HL-60 (cell line): ENCODE results near the gene TTC17.

Experiments used
- CTCF ChIP-seq: IDR thresholded peaks from one replicate; pipeline ENCODE4 v1.5.1; 2011; ENCODE audit warnings: low read length, control low read depth, inconsistent platforms; ENCODE audit not compliant: insufficient read depth
- GABPA ChIP-seq: IDR thresholded peaks from 2 replicates; pipeline ENCODE4 v1.6.1; 2012; ENCODE audit warnings: low read depth
- POLR2AphosphoS5 ChIP-seq: IDR thresholded peaks from 2 replicates; pipeline ENCODE4 v1.6.1; 2012; ENCODE audit warnings: low read depth
- TF ChIP-seq, protein P1 (sequence below): IDR thresholded peaks from 2 replicates; pipeline ENCODE4 v1.6.1; 2012; ENCODE audit warnings: low read depth; ENCODE audit not compliant: insufficient replicate concordance

DNA sequence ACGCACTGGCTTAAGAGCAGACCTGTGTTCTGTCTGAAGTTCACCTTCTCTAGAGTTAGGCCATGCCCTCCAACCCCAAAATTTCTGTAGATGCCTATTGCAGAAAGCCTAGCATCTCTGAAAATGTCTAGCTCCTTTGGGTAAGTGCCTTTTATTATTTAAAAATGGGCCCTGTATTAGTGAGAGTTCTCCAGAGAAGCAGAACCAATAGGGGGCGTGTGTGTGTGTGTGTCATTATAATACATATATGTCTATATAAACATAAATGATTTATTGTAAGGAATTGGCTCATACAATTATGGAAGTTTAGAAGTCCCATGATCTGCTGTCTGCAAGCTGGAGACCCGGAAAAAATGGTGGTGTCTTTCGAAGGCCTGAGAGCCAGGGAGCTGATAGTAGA, 144.7 kb downstream of the TTC17 start:
- TF ChIP-seq CTCF (no peak), GABPA (no peak), POLR2AphosphoS5 (no peak)
- TF ChIP-seq, protein P1, sequence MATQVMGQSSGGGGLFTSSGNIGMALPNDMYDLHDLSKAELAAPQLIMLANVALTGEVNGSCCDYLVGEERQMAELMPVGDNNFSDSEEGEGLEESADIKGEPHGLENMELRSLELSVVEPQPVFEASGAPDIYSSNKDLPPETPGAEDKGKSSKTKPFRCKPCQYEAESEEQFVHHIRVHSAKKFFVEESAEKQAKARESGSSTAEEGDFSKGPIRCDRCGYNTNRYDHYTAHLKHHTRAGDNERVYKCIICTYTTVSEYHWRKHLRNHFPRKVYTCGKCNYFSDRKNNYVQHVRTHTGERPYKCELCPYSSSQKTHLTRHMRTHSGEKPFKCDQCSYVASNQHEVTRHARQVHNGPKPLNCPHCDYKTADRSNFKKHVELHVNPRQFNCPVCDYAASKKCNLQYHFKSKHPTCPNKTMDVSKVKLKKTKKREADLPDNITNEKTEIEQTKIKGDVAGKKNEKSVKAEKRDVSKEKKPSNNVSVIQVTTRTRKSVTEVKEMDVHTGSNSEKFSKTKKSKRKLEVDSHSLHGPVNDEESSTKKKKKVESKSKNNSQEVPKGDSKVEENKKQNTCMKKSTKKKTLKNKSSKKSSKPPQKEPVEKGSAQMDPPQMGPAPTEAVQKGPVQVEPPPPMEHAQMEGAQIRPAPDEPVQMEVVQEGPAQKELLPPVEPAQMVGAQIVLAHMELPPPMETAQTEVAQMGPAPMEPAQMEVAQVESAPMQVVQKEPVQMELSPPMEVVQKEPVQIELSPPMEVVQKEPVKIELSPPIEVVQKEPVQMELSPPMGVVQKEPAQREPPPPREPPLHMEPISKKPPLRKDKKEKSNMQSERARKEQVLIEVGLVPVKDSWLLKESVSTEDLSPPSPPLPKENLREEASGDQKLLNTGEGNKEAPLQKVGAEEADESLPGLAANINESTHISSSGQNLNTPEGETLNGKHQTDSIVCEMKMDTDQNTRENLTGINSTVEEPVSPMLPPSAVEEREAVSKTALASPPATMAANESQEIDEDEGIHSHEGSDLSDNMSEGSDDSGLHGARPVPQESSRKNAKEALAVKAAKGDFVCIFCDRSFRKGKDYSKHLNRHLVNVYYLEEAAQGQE = no peak
